Activated B cell treated with CpG ODN at 0.5 μM for 24 hours (primary cell): ENCODE measurements around the gene UBE2QL1. TPM values are rescaled to one million over a fixed set of nuclear protein-coding genes. Genes with fewer than 3 reads are reported as not detected.

Experiments used
- ATAC-seq: fragments of 200-7000 bp; cut with Tn5 transposase; one replicate; pipeline ENCODE4 v1.10.0; 2021; ENCODE audit warnings: low read depth, mild to moderate bottlenecking, moderate library complexity
- CTCF ChIA-PET: fragments of 350-600 bp; sonication (Branson Sonifier 250); formaldehyde crosslinking; loops from one replicate; lab custom pipeline; 2021; ENCODE audit warnings: antibody characterized with exemption; lab: Charles Lee
- POLR2A ChIA-PET: fragments of 350-600 bp; sonication (Branson Sonifier 250); formaldehyde crosslinking; loops from one replicate; lab custom pipeline; 2021; ENCODE audit warnings: antibody characterized with exemption; lab: Charles Lee
- DNase-seq: peaks from one replicate; pipeline ENCODE4 v3.0.0; 2022
- H3K27ac Mint-ChIP-seq: one replicate; pipeline ENCODE4 v1.8.0; 2020; ENCODE audit warnings: mixed read lengths
- H3K27me3 Mint-ChIP-seq: one replicate; pipeline ENCODE4 v1.8.0; 2021; ENCODE audit warnings: mixed read lengths
- H3K36me3 Mint-ChIP-seq: one replicate; pipeline ENCODE4 v1.8.0; 2021; ENCODE audit warnings: low read depth, mixed read lengths
- H3K4me1 Mint-ChIP-seq: one replicate; pipeline ENCODE4 v1.8.0; 2021; ENCODE audit warnings: mixed read lengths
- H3K4me3 Mint-ChIP-seq: one replicate; pipeline ENCODE4 v1.8.0; 2020; ENCODE audit warnings: mild to moderate bottlenecking, mixed read lengths
- H3K9me3 Mint-ChIP-seq: one replicate; pipeline ENCODE4 v1.8.0; 2020; ENCODE audit warnings: mixed read lengths
- CTCF ChIP-seq: fragments of 200-600 bp; IDR thresholded peaks from one replicate; pipeline ENCODE4 v1.8.0; 2022; ENCODE audit warnings: antibody characterized with exemption, mild to moderate bottlenecking
- intact Hi-C: fragments of 100-400 bp; cut with micrococcal nuclease; formaldehyde crosslinking; loops from one replicate; pipeline ENCODE4 v1.15.1; 2024
- total RNA-seq: library from RNA; stranded (reverse); gene quantifications from 2 replicates; pipeline ENCODE4 v1.2.3, GENCODE V29; 2022

Gene UBE2QL1
- total RNA-seq, 1 donor from 2014 or later = 1.2 TPM

- ChIA-PET CTCF (no interaction called here), POLR2A (no interaction called here)
- Mint-ChIP-seq H3K27ac (no peak overlapping the region), H3K4me3 (no peak overlapping the region), H3K9me3 (no peaks in the 10 kb centered on the region), H3K27me3 (peaks cover 27% of the 10 kb centered on the region), H3K4me1 (no peaks in the 10 kb centered on the region), H3K36me3 (no peaks in the 10 kb centered on the region)
- intact Hi-C loops = no loop called here
- DNase-seq = no peak
- ATAC-seq = no peak
- TF ChIP-seq CTCF = no peak
Measured at GRCh38 chr5:6503342-6503741, 54.7 kb downstream of the UBE2QL1 start.

- POLR2A ChIA-PET = no interaction called here
Measured at GRCh38 chr5:6504677-6505415, 56.2 kb downstream of the UBE2QL1 start.

GRCh38 chr5:6505416-6505755 is 56.7 kb downstream of the UBE2QL1 start:
- CTCF ChIA-PET = no interaction called here
- no peaks in the 10 kb centered on the region for H3K36me3 Mint-ChIP-seq
- no peak overlapping the region for H3K4me3 Mint-ChIP-seq
- H3K27me3 Mint-ChIP-seq = peaks cover 29% of the 10 kb centered on the region
- no peaks in the 10 kb centered on the region for H3K9me3 Mint-ChIP-seq
- no peak for TF ChIP-seq CTCF
- no peak for ATAC-seq
- no peak overlapping the region for H3K27ac Mint-ChIP-seq
- intact Hi-C loops = no loop called here
- POLR2A ChIA-PET = no interaction called here
- H3K4me1 Mint-ChIP-seq = no peaks in the 10 kb centered on the region
- DNase-seq = no peak

More at GRCh38 chr5:6504677-6505415, 56.2 kb downstream of the UBE2QL1 start:
- Mint-ChIP-seq H3K27me3 (peaks cover 29% of the 10 kb centered on the region), H3K9me3 (no peaks in the 10 kb centered on the region), H3K4me3 (no peak overlapping the region), H3K36me3 (no peaks in the 10 kb centered on the region), H3K27ac (no peak overlapping the region), H3K4me1 (no peaks in the 10 kb centered on the region)
- no peak for DNase-seq
- CTCF ChIA-PET = no interaction called here
- no peak for TF ChIP-seq CTCF
- intact Hi-C loops = no loop called here
- no peak for ATAC-seq

- Mint-ChIP-seq H3K9me3 (no peaks in the 10 kb centered on the region), H3K27me3 (peaks cover 29% of the 10 kb centered on the region), H3K27ac (no peak overlapping the region), H3K36me3 (no peaks in the 10 kb centered on the region), H3K4me1 (no peaks in the 10 kb centered on the region), H3K4me3 (no peak overlapping the region)
- intact Hi-C loops = no loop called here
- ChIA-PET CTCF (no interaction called here), POLR2A (no interaction called here)
- ATAC-seq (no peak), DNase-seq (no peak)
- no peak for TF ChIP-seq CTCF
Measured at GRCh38 chr5:6505783-6506557, 57.3 kb downstream of the UBE2QL1 start.

GRCh38 chr5:6506611-6507010 is 58.0 kb downstream of the UBE2QL1 start:
- Mint-ChIP-seq H3K4me3 (no peak overlapping the region), H3K4me1 (no peaks in the 10 kb centered on the region), H3K27me3 (peaks cover 29% of the 10 kb centered on the region), H3K27ac (no peak overlapping the region), H3K36me3 (no peaks in the 10 kb centered on the region), H3K9me3 (no peaks in the 10 kb centered on the region)
- ChIA-PET POLR2A (no interaction called here), CTCF (no interaction called here)
- DNase-seq = no peak
- no peak for TF ChIP-seq CTCF
- intact Hi-C loops = no loop called here
- ATAC-seq = no peak
